SKM-1 (cell line): ENCODE data around the gene BCAR3.
"Not testable (repeated sequence)": the region's sequence is repeated elsewhere in the genome, so short reads cannot be mapped to it uniquely, and the experiment has no call there.

Experiments used
- DNase-seq: peaks from one replicate; lab custom pipeline; 2025; ENCODE audit not compliant: unreplicated experiment; lab: John Stamatoyannopoulos, UW

Gene BCAR3

DNA sequence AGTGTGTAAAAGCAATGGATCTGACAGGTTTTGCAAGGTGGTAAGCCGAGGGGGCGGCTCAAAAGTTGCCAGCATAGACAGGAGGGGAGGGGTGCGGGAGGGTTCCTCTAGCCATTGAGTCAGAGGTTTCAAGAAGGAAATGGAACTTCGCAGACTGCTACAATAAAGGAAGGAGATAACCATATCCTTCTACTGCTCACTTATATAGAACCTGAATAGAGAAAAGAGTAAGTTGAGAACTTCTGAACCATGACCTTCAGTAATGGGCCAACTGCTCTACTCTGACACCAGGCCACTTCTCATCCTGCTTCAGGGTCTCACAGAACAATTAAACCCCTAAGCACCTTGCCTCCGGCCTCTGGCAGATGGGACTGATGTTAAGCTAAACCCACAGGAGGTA is 26.3 kb upstream of the BCAR3 start:
- DNase-seq = no peak

DNA sequence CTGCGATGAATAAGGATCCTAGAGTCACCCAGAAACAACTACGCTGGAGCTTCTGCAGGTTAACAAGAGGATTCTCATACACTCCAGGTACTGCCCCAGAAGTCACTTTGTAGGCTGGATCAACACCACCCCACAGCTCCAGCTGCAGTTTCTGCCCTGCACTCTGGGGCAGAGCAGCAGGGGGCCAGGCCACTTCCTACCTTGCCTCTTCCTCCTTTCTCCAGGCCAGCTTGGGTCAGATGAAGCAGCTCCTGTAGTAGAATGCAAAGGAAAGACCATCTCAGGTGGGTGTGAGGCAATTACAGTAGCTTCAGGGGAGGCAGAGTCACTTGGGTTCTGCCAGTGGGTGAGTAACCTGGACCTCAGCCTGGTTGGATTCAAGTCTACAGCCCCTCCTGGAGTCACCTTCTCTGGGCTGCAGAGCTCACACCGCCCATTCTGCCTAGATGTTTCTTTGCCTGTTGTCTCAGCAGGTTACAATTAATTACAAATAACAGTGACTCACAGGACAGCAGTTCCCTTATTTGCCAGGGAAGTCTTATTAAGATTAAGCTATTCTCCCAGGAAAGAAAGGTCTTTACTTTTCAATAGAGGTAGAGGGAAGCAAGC is 24.4 kb upstream of the BCAR3 start:
- DNase-seq = no peak

DNA sequence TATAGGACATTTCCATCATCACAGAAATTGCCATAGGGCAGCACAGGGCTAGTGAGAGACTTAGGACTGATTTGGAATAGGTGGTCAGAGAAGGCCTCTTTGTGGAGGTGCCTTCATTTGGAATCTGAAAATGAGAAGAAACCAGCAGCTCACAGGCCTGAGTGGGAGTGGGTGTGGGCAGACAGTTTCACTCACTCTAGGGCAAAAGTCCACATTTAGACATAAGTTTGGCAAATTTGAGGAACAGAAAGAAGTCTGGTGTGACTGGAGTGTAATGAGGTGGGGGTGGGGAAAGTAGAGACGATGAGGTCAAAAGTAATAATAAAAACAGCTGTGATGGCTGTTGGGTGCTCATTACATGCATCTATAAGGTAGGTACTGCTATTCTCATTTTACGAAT is 22.4 kb upstream of the BCAR3 start:
- peak; percentile 29 for DNase-seq

DNA sequence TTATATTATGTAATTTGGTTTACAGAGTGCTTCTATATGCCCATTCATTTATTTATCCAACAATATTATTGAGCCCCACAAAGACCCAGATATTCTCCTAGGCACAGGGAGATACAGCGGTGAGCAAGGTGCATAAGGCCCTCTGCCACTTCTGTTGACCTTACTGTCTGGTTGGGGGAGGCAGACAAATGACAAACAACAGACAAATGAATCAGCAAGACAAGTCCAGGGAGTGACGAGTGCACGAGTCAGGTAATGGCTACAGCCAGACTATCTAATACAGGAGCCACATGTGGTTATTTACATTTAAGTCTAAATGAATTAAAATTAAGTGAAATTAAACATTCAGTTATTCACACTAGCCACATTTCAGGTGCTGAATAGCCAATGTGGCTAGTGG is 22.0 kb upstream of the BCAR3 start:
- no peak for DNase-seq

DNA sequence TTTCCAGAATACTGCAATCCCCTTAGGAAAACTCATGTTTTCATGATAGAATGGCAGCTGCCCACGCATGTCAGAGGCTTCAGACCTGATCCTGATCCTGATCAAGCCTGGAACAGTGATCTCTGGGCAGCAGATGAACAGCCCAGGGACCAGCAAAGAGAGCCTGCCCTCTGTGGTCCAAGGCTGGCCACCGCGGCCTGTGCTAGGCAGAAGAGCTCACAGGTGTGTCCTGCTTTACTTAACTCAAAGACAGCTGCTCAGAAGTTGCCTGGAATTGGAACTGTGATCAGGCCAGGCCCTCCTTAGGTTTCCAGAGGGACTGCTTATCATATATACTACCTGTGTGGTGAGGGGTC is 21.2 kb upstream of the BCAR3 start:
- DNase-seq = no peak

DNA sequence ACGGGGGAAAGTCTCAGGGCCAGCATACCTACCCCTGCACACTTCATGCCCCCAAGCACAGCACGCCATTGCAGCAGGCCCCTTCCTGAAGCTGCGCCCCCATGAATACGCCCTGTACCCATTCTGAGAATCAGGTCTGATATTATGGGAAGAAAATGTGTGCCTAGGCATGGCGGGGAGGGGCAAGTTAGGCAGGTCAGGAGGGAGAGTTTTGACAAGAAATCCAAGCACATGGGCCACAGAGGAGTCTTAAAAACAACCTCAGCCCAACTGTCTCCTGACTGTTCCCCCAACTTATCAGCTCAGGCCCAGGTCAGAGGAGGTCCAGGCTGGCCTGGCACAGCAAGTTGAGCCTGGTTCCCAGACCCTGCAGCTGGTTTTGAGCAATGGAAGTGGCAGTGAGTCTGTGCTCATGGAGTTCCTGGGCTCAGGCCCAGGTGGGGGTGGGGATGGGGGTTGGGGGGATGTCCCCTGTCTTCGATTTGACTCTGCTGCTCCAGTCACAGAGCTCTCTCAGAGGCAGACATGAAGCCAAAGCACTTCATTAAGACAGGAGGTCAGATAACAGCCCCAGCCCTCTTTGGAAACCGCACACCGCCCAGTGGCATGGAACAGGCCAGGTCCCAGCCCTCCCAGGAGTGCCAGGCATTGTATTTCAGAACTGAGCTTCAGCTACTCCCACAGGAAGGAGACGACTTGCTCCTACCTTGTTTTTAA is 20.6 kb upstream of the BCAR3 start:
- no peak for DNase-seq

DNA sequence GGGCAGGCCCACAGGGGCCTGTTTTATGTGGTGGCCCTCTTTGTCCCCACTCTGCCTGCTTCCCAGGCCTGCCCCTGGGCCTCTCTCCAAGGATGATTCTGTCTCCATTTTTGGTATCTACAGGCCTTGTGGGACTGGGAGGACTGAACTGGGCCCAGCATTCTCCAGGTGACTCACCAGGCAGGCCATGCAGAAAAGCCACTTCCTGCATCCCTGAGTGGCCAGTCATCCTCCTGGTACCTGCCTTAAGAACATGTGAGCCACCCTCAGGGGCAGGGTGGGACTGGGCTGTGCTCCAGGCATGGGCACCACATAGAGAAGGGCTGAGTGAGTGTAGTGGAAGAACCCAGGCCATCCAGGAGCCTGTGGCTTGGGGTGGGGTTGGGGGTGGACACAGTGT is 20.0 kb upstream of the BCAR3 start:
- no peak for DNase-seq

DNA sequence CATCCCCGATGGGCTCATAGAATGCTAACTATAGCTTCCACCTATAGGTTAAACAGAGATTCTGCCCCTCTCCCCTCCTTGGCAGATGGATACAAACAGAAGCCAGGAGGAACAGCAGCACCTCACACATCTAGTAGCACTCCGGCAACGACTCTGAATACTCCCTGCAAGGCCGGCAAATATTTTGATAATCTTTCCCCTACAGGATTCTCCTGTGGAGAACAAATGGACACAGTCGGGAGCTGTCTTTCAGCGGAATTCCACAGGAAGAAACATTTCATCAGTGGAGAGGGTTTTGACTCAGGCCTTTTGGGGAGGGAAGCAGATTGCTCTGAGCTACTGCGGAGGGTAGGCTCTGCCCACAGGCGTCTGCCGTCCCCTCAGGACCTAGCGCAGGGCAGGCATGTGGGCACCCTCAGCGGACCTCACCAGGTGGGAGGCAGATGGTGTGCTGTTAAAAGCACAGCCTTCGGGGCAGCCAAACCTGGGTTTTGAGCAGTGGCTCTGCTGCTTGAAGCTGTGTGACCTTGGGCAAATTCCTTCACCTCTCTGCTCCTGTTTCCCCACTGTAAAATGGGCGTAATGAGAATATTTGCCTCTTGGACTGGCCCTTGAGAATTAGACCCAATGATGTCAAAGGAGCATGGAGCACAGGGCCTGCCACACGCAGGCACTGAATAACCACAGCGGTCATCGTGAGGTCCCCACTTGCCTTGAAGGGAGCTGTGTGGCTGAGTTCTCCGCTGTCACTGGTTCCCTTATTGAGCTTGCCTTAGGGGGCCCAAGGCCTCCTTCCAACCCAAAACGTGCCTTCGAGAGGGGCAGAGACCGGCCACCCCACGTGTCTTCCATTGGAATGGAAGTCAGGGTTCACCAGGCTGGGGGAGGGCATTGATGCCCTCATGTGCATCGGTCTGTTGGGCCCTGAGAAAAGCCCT is 19.2 kb upstream of the BCAR3 start:
- no peak for DNase-seq

DNA sequence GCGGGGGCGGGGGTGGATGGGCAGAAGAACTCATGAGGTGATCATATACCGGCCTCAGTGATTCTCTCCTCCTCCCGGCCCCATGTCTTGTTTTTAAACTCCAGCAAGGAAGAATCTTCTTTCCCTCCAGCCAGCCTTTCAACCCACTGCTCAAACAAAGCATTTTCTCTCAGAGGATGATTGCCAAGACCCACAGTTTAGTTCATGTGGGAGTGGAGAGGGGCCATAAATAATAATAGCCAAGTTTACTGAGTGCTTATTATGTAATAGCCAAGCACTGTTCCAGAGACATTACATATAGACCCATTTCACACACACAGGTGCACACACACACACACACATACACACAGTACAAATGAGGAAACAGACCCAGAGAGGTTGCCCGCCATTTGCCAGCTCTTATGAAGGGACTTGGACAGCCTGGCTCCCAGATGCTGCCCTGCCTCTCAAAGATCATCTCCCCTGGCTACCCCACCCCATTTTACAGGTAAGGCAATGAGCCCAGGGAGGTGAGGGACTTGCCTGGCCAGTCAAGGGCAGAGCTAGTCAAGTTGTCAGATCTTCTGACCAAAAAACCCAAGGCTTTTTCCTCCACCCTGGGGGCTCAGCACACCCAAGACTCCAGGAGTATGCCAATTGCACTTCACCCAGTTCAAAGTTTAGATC is 18.0 kb upstream of the BCAR3 start:
- no peak for DNase-seq

DNA sequence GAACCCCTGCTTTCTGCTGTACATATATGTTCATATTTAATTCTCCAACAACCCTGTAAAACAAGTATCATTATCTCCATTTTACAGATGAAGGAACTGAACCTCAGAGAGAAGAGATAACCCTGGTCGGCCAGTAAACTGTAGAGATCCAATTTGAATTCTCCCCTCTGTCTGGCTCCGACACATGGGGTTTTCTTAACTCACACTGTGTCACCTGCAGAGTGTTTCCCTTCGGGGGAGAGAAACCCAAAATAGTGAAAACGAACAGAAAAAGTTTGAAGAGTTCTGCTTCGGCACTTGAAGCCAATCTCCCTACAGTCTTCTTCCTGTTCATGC is 17.4 kb upstream of the BCAR3 start:
- no peak for DNase-seq

DNA sequence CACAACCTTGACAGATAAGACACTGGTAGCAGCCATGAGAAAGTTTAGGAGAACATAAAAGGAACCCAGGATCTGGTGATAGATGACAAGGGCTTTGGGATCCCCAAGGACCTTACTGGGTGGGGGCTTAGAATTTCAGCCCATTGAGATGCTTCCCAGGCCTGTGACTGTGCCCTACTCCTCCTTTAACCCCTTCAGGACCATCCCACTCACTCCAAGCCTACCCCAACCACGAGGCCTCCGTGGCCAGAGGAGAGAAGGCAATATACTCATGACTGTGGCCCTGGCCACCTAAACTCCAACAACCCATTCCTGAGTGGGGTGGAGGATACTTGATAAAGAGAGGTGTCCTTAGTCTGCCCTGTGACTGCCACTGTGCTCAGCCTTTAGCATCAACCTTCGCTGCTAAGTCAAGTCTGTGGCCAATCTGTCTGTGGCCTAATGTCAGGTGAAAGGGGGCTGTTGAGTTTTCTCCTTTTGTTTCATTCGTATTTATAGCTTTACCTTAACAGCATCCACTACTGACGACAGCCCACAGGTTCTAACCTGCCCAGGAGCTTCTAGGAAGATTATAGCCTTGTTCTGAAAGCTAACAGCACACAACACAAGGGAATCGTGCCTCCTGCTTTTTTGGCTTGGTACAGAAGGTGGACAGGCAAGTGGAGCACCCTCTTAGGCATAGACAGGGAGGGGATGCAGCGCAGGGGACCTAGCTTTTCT is 16.9 kb upstream of the BCAR3 start:
- no peak for DNase-seq

DNA sequence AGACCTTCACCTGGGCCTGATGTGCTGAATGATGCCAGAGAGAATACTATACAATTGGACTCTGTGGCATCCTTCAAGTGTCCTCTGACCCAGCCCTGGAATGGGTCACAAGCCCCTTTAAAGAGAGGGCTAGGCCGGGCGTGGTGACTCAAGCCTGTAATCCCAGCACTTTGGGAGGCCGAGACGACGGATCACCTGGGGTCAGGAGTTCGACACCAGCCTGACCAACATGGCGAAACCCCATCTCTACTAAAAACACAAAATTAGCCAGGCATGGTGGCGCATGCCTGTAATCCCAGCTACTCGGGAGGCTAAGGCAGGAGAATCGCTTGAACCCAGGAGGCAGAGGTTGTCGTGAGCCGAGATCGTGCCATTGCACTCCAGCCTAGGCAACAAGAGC is 15.9 kb upstream of the BCAR3 start:
- not testable (repeated sequence) for DNase-seq

DNA sequence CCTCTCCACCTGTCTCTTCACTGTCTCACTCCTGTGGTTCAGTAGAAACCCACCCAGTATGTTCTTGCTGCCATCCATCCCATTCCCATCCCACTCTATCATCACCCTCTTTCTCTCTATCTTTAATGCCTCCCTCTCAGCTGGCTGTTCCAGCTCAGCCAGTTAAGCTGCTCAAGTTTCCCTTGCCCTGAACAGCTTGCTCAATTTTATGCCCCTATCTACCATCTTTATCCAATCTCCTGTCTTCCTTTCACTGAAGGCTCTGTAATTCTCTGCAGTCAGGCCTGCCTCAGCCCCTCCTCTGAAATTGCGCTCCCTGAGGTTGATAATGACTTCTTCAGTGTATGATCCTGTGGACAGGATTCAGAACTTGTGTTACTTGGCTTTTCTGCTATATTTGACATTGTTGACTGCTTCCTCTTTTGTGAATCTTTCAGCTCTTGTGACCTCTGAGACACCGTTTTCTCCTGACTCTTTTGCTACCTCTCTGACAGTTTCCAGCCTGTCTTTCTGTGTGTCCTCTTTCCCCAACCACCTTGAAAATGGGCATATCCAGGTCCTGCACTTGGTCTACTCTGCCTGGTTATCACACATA is 13.9 kb upstream of the BCAR3 start:
- DNase-seq = no peak

DNA sequence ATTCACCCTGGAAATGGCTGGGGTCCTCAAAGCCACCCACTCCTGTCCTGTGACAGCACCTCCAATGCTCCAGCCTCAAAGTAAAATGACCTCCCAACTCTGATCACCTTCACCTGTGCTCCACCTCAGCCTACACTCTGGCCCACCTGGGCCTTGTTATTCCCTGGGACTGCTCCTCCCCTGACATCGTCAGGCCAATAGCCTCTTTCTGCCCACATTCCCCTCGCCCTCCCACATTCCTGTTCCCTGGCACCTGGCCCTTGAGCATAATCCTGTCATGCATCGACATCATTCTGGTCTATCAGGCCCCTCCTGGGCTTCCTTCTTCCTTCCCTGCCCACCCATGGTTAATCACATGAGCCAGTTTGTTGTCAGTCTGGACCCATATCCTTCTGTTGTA is 13.2 kb upstream of the BCAR3 start:
- no peak for DNase-seq

DNA sequence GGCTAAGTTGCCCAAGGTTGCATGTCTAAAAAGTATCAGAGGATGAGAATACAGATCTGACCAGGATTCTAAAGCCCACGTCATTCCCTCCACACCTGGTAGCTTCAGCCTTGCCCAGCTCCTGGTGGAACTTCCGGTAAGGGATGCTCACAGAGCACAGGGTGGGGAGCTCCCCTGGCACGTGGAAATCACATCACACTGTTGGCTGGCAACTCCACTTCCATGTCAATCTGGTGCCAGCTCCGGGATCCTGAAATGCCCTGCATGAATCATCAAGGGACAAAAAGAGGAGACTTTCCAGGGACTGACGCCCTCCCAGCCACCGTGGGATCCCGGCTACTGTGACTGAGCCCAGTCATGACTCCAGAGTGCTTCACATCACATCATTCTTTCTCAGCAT is 12.4 kb upstream of the BCAR3 start:
- DNase-seq = no peak

DNA sequence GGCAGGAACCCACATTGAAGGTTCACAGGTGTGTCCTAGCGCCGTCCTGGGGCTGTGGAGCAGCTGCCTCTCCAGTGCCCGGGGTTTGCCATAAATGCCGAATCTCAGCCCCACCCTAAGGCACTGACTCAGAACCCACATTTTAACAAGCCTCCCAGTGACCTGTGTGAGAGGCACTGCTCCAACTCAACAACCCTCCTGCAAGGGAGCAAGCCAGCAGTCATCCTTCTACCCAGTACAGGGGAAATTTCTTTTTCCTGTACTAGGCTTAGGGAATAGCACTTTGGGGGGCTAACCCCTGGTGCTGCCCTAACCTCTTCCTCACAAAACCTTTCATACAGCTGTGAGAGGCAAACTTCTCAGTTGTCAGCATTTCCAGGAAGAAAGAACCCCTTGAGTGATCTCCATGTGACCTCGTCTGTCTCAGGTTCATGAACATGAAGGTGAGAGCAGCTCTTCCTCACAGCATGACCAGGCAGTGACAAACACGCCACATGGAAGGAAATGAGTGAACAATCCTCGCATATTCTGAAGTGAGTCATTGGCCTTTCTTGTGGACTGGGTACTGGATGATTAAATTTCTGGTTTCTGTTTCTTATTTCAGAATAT is 11.4 kb upstream of the BCAR3 start:
- DNase-seq = no peak

DNA sequence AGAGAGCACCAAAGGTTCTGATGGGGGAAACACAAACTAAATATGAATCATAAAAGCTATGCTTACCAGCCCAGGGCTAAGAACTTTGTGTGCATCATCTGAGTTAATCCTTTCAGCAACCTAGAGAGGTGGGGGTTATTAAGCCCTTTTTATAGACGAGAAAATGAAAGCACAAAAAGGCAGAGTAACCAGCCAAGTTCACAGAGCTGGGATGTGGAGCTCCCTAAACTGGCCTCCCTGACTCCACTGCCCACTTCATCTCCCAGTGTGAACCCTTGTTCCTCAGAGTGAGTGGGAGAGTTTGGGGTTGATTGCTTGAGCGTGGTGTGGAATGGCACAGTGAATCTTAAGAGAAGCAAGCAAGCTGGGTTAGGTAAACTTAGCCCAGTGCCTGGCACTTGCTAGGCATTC is 10.8 kb upstream of the BCAR3 start:
- DNase-seq = no peak

DNA sequence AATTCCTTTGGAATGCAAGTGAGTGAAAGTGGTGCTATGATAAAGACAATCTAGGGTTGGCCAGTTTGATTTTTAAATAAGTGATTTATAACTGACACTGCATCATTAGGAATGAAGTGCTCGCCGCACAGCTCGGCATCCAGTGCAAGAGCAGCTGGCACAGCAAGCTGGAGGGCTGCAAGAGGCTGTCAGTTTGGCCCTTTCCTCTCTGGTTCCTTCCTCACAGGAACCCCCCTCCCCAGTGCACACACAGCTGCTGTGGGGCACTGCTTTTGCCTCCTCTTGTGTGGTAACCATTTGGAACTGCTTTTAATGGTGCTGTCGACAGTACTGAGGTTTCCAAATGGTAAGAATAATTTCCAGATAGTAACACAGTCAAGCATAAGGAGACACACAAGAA is 10.4 kb upstream of the BCAR3 start:
- DNase-seq = no peak

DNA sequence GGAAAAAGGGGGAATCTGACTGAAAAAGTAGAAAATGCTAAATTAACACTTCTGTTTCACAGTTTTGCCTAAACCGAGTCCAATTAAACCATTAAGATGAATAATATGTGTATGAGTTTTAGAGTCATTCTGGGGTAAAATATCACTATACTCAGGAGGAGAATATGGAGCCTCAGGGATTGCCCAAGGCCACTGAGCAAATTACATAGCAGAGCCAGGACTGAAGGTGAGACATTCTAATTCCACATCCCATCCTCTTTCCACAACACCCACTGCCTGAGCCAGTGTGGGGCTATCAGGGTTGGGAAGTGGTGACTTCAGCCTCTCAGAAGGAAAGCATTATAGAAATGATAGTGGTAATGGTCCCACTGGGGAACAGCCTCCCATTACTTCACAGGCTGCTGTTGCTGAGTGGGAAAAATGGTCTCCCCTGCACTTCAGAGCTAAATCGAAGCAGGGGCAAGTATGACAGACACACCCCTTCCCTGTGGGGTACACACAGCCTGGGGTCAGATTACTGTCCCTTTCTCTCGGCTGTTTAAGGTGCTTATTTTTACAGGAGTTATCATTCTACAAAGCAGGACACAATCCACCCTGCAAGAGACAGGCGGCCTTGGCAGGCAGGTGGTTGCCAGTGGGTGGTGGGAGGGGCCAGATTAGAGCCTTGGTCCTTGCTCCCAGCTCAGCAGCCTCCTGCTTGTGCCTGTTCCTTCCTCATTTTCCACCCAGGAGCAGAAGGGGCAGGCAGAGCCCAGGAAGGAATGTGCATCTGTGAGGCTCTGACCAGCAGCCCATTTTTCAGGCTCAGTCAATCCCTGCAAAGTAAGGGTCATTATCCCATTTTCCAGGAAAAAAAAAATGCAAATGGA is 9.5 kb upstream of the BCAR3 start:
- DNase-seq = no peak
